Skeletal muscle tissue (tissue), 4 donors: Measurements from ENCODE around the gene S100A3. TPM values are rescaled to one million over a fixed set of nuclear protein-coding genes. Genes with fewer than 3 reads are reported as not detected.
"Not testable (repeated sequence)": the region's sequence is repeated elsewhere in the genome, so short reads cannot be mapped to it uniquely, and the experiment has no call there.

Experiments used
- H3K27ac ChIP-seq: one replicate; pipeline ENCODE4 v1.7.0; 2013; ENCODE audit warnings: mild to moderate bottlenecking, low read depth, low read length, inconsistent platforms
- H3K27me3 ChIP-seq, 3 donors: one replicate each; pipeline ENCODE4 v1.7.0; 2013; ENCODE audit warnings: low read length in 3 of 3; ENCODE audit not compliant: control insufficient read depth in 3 of 3, insufficient read depth in 3 of 3
- H3K36me3 ChIP-seq, 3 donors: one replicate each; pipeline ENCODE4 v1.7.0; 2013; ENCODE audit warnings: low read length in 3 of 3; ENCODE audit not compliant: control insufficient read depth in 3 of 3, insufficient read depth in 3 of 3
- H3K4me1 ChIP-seq, 3 donors: one replicate each; pipeline ENCODE4 v1.7.0; 2013; ENCODE audit warnings: low read length in 3 of 3, mild to moderate bottlenecking in 3 of 3; ENCODE audit not compliant: control insufficient read depth in 3 of 3, insufficient read depth in 3 of 3
- H3K4me3 ChIP-seq, 3 donors: one replicate each; pipeline ENCODE4 v1.7.0; 2013; ENCODE audit warnings: low read length in 3 of 3
- H3K9ac ChIP-seq, 3 donors: one replicate each; pipeline ENCODE4 v1.7.0; 2013; ENCODE audit warnings: low read length in 3 of 3, mild to moderate bottlenecking in 3 of 3, moderate library complexity in 2 of 3, low read depth in 1 of 3
- H3K9me3 ChIP-seq, 3 donors: one replicate each; pipeline ENCODE4 v1.7.0; 2013; ENCODE audit warnings: low read length in 3 of 3; ENCODE audit not compliant: control insufficient read depth in 3 of 3
- total RNA-seq: library from RNA; depleted of rRNA; stranded (reverse); fragments of >200 nt; gene quantifications from one replicate; pipeline ENCODE4 v1.2.3, GENCODE V29; 2014
- donor health status: Osteomylitis.

The S100A3 gene
- total RNA-seq, 1 donor from 2014 or later = not detected

DNA sequence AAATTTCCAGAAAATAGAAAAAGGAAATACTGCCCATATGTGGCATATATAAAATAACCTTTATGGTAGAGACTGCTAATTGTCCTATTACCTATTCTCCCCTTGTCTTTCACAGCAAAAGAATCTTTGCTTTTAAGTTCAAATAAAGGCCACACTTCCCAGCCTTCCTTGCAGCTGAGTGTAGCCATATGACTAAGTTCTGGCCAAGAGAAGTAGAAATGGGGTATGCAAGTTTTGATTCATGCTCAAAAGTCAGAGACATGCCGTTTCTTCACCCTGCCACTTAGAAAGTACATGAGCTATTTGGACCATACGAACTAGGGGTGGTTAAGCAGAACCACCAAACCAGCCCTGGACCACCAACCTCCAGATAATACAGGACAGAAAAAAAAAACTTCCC is 34.9 kb upstream of the S100A3 start:
- Histone ChIP-seq H3K36me3 (no peaks in the 10 kb centered on the region), H3K27me3 (no peaks in the 10 kb centered on the region), H3K9ac (no peak overlapping the region), H3K27ac (no peak overlapping the region), H3K4me1 (no peaks in the 10 kb centered on the region), H3K4me3 (no peak overlapping the region), H3K9me3 (no peaks in the 10 kb centered on the region)

DNA sequence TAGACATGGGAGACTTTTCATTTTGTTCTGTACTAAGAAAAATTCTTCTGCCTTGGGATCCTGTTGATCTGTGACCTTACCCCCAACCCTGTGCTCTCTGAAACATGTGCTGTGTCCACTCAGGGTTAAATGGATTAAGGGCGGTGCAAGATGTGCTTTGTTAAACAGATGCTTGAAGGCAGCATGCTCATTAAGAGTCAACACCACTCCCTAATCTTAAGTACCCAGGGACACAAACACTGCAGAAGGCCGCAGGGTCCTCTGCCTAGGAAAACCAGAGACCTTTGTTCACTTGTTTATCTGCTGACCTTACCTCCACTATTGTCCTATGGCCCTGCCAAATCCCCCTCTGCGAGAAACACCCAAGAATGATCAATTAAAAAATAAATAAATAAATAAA is 34.5 kb upstream of the S100A3 start:
- H3K36me3 ChIP-seq, H3K4me3 ChIP-seq, H3K9me3 ChIP-seq, H3K27me3 ChIP-seq, H3K9ac ChIP-seq, H3K27ac ChIP-seq, H3K4me1 ChIP-seq: not testable (repeated sequence)

DNA sequence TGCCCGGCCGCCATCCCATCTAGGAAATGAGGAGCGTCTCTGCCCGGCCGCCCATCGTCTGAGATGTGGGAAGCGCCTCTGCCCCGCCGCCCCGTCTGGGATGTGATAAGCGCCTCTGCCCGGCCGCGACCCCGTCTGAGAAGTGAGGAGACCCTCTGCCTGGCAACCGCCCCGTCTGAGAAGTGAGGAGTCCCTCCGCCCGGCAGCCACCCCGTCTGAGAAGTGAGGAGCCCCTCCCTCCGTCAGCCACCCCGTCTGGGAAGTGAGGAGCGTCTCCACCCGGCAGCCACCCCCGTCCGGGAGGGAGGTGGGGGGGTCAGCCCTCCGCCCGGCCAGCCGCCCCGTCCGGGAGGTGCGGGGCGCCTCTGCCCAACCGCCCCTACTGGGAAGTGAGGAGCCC is 33.8 kb upstream of the S100A3 start:
- not testable (repeated sequence) for H3K27ac ChIP-seq, H3K27me3 ChIP-seq, H3K36me3 ChIP-seq, H3K9ac ChIP-seq, H3K4me1 ChIP-seq, H3K4me3 ChIP-seq, H3K9me3 ChIP-seq

- H3K9ac ChIP-seq = no peak overlapping the region
- no peaks in the 10 kb centered on the region for H3K4me1 ChIP-seq
- H3K36me3 ChIP-seq = no peaks in the 10 kb centered on the region
- H3K4me3 ChIP-seq = no peak overlapping the region
- H3K27me3 ChIP-seq = no peaks in the 10 kb centered on the region
- H3K27ac ChIP-seq = no peak overlapping the region
- no peaks in the 10 kb centered on the region for H3K9me3 ChIP-seq
These were observed 29.9 kb upstream of the S100A3 start for GRCh38 chr1:153578936-153579335.

GRCh38 chr1:153578490-153578889 is 29.4 kb upstream of the S100A3 start:
- no peak overlapping the region for H3K9ac ChIP-seq
- H3K9me3 ChIP-seq = no peaks in the 10 kb centered on the region
- no peaks in the 10 kb centered on the region for H3K27me3 ChIP-seq
- no peaks in the 10 kb centered on the region for H3K36me3 ChIP-seq
- H3K4me3 ChIP-seq = no peak overlapping the region
- no peak overlapping the region for H3K27ac ChIP-seq
- H3K4me1 ChIP-seq = peaks cover 0 to under 1% (median 0%) of the 10 kb centered on the region in 3 donors

GRCh38 chr1:153577624-153578051 is 28.6 kb upstream of the S100A3 start:
- Histone ChIP-seq H3K36me3 (no peaks in the 10 kb centered on the region), H3K9ac (no peak overlapping the region), H3K4me3 (no peak overlapping the region)

DNA sequence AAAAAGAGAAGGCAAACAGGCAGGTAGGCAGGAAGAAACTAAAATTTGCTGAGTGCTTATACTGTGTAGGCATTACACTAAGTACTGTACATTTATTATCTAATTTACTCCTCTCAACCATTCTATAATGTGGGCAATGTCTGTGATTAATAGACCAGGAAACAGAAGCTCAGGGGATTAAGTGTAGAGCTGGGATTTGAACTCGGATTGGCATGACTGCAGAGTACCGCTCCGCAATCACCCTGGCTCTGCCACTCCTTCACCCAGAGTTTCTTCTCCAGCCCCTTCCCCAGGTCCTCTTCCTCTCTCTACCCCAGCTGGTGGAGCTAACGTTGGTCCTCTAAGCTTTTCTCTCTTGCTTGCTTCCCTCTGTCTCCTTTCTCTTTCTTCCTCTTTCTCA is 28.1 kb upstream of the S100A3 start:
- Histone ChIP-seq H3K9me3 (no peaks in the 10 kb centered on the region), H3K36me3 (no peaks in the 10 kb centered on the region), H3K4me3 (no peak overlapping the region), H3K27ac (no peak overlapping the region), H3K9ac (no peak overlapping the region), H3K27me3 (no peaks in the 10 kb centered on the region), H3K4me1 (peaks cover 2 to 14% (median 3%) of the 10 kb centered on the region in 3 donors)

More at GRCh38 chr1:153577624-153578051, 28.6 kb upstream of the S100A3 start:
- Histone ChIP-seq H3K27me3 (no peaks in the 10 kb centered on the region), H3K4me1 (peaks cover 0 to 9% (median 0%) of the 10 kb centered on the region in 3 donors), H3K27ac (no peak overlapping the region), H3K9me3 (no peaks in the 10 kb centered on the region)

DNA sequence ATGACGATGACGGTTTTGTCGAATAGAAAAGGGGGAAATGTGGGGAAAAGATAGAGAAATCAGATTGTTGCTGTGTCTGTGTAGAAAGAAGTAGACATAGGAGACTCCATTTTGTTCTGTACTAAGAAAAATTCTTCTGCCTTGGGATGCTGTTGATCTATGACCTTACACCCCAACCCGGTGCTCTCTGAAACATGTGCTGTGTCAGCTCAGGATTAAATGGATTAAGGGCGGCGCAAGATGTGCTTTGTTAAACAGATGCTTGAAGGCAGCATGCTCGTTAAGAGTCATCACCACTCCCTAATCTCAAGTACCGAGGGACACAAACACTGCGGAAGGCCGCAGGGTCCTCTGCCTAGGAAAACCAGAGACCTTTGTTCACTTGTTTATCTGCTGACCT is 26.4 kb upstream of the S100A3 start:
- H3K9ac ChIP-seq, H3K4me3 ChIP-seq, H3K27ac ChIP-seq, H3K36me3 ChIP-seq, H3K9me3 ChIP-seq, H3K27me3 ChIP-seq: not testable (repeated sequence)
- H3K4me1 ChIP-seq = peaks cover 2 to 14% (median 3%) of the 10 kb centered on the region in 3 donors

GRCh38 chr1:153575081-153575491 is 26.0 kb upstream of the S100A3 start:
- H3K36me3 ChIP-seq, H3K27me3 ChIP-seq, H3K9ac ChIP-seq, H3K27ac ChIP-seq, H3K4me3 ChIP-seq, H3K9me3 ChIP-seq: not testable (repeated sequence)
- peaks cover 2 to 14% (median 3%) of the 10 kb centered on the region in 3 donors for H3K4me1 ChIP-seq

DNA sequence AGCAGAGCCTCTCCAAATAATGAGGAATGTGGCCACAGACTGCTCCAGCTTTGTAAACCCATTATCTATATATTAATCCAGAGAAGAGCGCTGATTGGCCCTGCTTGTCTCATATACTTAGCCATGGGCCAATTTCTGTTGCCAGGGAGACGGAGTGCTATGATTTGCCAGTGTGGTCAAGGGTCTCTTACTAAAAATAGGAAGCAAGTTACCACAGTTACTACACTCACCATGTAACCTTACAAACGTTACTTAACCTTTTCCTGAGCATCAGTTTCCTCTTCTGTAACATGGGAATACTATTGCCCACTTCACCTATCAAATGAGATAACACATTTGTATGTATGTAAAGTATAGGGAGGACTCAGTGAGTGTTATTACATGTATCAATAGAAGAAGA is 24.3 kb upstream of the S100A3 start:
- H3K36me3 ChIP-seq = no peaks in the 10 kb centered on the region
- no peaks in the 10 kb centered on the region for H3K27me3 ChIP-seq
- H3K4me1 ChIP-seq = peaks cover 7 to 20% (median 7%) of the 10 kb centered on the region in 3 donors
- no peak overlapping the region for H3K27ac ChIP-seq
- no peak overlapping the region for H3K4me3 ChIP-seq
- no peak overlapping the region for H3K9ac ChIP-seq
- H3K9me3 ChIP-seq = no peaks in the 10 kb centered on the region

- peaks cover 14 to 28% (median 15%) of the 10 kb centered on the region in 3 donors for H3K4me1 ChIP-seq
- H3K4me3 ChIP-seq = no peak overlapping the region
- H3K9ac ChIP-seq = no peak overlapping the region
- H3K36me3 ChIP-seq = no peaks in the 10 kb centered on the region
- H3K9me3 ChIP-seq = no peaks in the 10 kb centered on the region
- H3K27me3 ChIP-seq = no peaks in the 10 kb centered on the region
- peak overlapping the region; percentile 6 for H3K27ac ChIP-seq
These were observed 23.5 kb upstream of the S100A3 start for GRCh38 chr1:153572569-153573015.
